Measurements from ENCODE around the gene TRABD2B. TPM values are rescaled to one million over a fixed set of nuclear protein-coding genes. Genes with fewer than 3 reads are reported as not detected.
A peak's percentile ranks its signal among the peaks of the same experiment; 100 is the strongest.

Gene TRABD2B
- total and polyA plus RNA-seq, 2 donors from 2014 or later = 19.8 to 62.0 TPM

GRCh38 chr1:47776667-47777131 lies 220.5 kb downstream of the TRABD2B start:
- no peak overlapping the region for H3K9ac ChIP-seq (ENCODE audit: low read length in 3 of 3)
- H3K36me3 ChIP-seq (ENCODE audit: control insufficient read depth in 2 of 3, insufficient read depth in 3 of 3, low read length in 3 of 3) = peaks cover 0 to 39% (median 12%) of the 10 kb centered on the region in 3 donors
- no peak overlapping the region for H3K4me3 ChIP-seq (ENCODE audit: low read length in 3 of 3)
- TF ChIP-seq, protein P1, sequence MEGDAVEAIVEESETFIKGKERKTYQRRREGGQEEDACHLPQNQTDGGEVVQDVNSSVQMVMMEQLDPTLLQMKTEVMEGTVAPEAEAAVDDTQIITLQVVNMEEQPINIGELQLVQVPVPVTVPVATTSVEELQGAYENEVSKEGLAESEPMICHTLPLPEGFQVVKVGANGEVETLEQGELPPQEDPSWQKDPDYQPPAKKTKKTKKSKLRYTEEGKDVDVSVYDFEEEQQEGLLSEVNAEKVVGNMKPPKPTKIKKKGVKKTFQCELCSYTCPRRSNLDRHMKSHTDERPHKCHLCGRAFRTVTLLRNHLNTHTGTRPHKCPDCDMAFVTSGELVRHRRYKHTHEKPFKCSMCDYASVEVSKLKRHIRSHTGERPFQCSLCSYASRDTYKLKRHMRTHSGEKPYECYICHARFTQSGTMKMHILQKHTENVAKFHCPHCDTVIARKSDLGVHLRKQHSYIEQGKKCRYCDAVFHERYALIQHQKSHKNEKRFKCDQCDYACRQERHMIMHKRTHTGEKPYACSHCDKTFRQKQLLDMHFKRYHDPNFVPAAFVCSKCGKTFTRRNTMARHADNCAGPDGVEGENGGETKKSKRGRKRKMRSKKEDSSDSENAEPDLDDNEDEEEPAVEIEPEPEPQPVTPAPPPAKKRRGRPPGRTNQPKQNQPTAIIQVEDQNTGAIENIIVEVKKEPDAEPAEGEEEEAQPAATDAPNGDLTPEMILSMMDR (IDR thresholded peaks at IDR 0.05; ENCODE audit: borderline replicate concordance, extremely low read depth, insufficient read depth) = no peak
- intact Hi-C loops (cut with DNase I) = no loop called here
- peak in 1 of 5 donors; percentile 49 for DNase-seq
- H3K9me3 ChIP-seq (ENCODE audit: control insufficient read depth in 2 of 3, insufficient read depth in 1 of 3, low read length in 3 of 3) = no peaks in the 10 kb centered on the region
- H3K27ac ChIP-seq (ENCODE audit: low read depth in 2 of 2, low read length in 2 of 2) = no peak overlapping the region
- no peaks in the 10 kb centered on the region for H3K27me3 ChIP-seq (ENCODE audit: control insufficient read depth, insufficient read depth, low read length)
- peaks cover 0 to 2% (median 0%) of the 10 kb centered on the region in 3 donors for H3K4me1 ChIP-seq (ENCODE audit: control insufficient read depth in 2 of 3, insufficient read depth in 2 of 3, low read depth in 1 of 3, low read length in 3 of 3)
- no peak for FAIRE-seq

DNA sequence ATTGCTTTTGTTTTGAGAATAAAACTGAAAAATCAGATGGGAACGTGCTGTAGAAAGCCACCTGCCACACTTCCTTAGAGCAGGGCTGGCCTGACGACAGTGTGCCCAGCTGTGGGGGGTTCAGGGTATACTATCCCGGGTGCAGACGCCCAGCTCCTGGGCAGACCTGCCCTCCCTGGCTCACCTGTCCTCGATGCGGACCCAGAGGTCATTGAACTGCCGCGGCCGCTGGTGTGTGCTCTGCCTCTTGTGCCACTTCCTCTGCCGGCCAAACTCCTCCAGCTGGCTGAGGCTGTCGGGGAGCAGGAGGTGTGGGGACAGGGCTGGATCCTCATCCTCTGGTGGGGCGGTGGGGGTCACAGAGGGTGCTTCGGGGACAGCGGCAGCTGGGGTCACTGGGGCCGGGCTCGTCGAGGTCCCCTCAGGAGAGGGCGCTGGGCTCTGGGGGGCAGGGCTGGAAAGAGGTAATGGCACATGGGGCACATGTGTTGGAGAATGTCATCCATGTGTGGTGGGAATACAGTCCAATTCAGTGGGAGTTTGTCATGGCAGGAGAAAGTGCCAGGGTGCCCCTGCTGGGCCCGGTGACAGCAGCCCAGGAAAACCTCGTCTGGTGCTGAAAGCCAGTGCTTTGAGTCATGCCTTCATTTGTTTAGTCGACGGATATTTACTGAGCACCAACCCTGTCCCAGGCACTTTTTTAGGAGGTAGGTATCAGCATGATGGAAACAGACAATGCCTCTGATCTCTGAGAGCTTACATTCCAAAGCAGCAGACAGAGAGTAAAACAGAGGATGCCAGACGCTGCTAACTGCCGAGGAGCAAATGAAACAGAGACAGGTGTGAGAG lies 222.0 kb downstream of the TRABD2B start:
- no peak overlapping the region for H3K4me3 ChIP-seq (ENCODE audit: low read length in 3 of 3)
- H3K27me3 ChIP-seq (ENCODE audit: control insufficient read depth, insufficient read depth, low read length) = no peaks in the 10 kb centered on the region
- intact Hi-C loops (cut with DNase I) = no loop called here
- peaks cover 0 to 2% (median 0%) of the 10 kb centered on the region in 3 donors for H3K4me1 ChIP-seq (ENCODE audit: control insufficient read depth in 2 of 3, insufficient read depth in 2 of 3, low read depth in 1 of 3, low read length in 3 of 3)
- peaks cover 0 to 39% (median 12%) of the 10 kb centered on the region in 3 donors for H3K36me3 ChIP-seq (ENCODE audit: control insufficient read depth in 2 of 3, insufficient read depth in 3 of 3, low read length in 3 of 3)
- DNase-seq (no peak), FAIRE-seq (no peak)
- TF ChIP-seq, protein P1 (IDR thresholded peaks at IDR 0.05; ENCODE audit: borderline replicate concordance, extremely low read depth, insufficient read depth) = no peak
- H3K9ac ChIP-seq (ENCODE audit: low read length in 3 of 3) = no peak overlapping the region
- no peak overlapping the region for H3K27ac ChIP-seq (ENCODE audit: low read depth in 2 of 2, low read length in 2 of 2)
- H3K9me3 ChIP-seq (ENCODE audit: control insufficient read depth in 2 of 3, insufficient read depth in 1 of 3, low read length in 3 of 3) = no peaks in the 10 kb centered on the region

DNA sequence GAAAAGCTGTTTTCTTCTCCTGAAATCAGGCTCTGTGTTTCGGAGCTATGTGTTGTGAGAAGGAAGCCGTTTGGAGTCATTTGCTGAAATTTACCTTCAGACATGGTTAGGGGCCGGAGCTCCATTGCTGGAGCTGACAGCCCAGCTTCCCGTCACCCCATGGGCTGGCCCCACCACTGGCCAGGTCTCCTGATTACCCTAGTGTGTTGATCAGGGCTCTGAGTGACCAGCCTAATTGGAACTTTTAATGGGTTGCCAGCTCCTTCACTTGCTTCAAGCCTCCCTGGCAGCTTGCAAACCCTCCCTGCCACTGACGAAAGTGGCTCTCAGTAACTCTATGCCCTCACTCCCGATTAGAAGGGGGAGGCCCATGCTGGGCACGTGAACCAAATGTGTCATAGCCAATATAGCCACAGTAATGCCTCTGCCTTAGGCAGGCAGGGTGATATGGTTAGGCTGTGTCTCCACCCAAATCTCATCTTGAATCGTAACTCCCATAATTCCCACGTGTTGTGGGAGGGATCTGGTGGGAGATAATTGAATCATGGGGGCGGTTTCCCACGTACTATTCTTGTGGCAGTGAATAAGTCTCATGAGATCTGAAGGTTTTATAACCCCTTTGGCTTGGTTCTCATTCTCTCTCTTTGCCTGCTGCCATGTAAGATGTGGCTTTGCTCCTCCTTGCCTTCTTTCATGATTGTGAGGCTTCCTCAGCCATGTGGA lies 224.1 kb downstream of the TRABD2B start:
- FAIRE-seq (no peak), DNase-seq (no peak)
- no peaks in the 10 kb centered on the region for H3K9me3 ChIP-seq (ENCODE audit: control insufficient read depth in 2 of 3, insufficient read depth in 1 of 3, low read length in 3 of 3)
- H3K27me3 ChIP-seq (ENCODE audit: control insufficient read depth, insufficient read depth, low read length) = no peaks in the 10 kb centered on the region
- H3K36me3 ChIP-seq (ENCODE audit: control insufficient read depth in 2 of 3, insufficient read depth in 3 of 3, low read length in 3 of 3) = peaks cover 0 to 39% (median 12%) of the 10 kb centered on the region in 3 donors
- intact Hi-C loops (cut with DNase I) = no loop called here
- H3K4me1 ChIP-seq (ENCODE audit: control insufficient read depth in 2 of 3, insufficient read depth in 2 of 3, low read depth in 1 of 3, low read length in 3 of 3) = peaks cover 0 to under 1% (median 0%) of the 10 kb centered on the region in 3 donors
- H3K4me3 ChIP-seq (ENCODE audit: low read length in 3 of 3) = no peak overlapping the region
- no peak overlapping the region for H3K9ac ChIP-seq (ENCODE audit: low read length in 3 of 3)
- TF ChIP-seq, protein P1 (IDR thresholded peaks at IDR 0.05; ENCODE audit: borderline replicate concordance, extremely low read depth, insufficient read depth) = no peak
- H3K27ac ChIP-seq (ENCODE audit: low read depth in 2 of 2, low read length in 2 of 2) = no peak overlapping the region

Measured in kidney (tissue), 14 donors.